ENCODE results near the gene MRPS11.
"Not testable (repeated sequence)": the region's sequence is repeated elsewhere in the genome, so short reads cannot be mapped to it uniquely, and the experiment has no call there.

The MRPS11 gene

GRCh38 chr15:88491158-88491557 lies 23.6 kb downstream of the MRPS11 start:
- no peaks in the 10 kb centered on the region for H3K9me3 Mint-ChIP-seq
- H3K36me3 Mint-ChIP-seq (ENCODE audit: low read depth), result no peaks in the 10 kb centered on the region
- no peak overlapping the region for H3K4me3 Mint-ChIP-seq
- ATAC-seq (no peak), DNase-seq (no peak)
- no peaks in the 10 kb centered on the region for H3K27me3 Mint-ChIP-seq
- no peaks in the 10 kb centered on the region for H3K4me1 Mint-ChIP-seq
- no peak overlapping the region for H3K27ac Mint-ChIP-seq

- Mint-ChIP-seq H3K27ac (no peak overlapping the region), H3K4me1 (no peaks in the 10 kb centered on the region), H3K4me3 (no peak overlapping the region), H3K9me3 (no peaks in the 10 kb centered on the region), H3K27me3 (no peaks in the 10 kb centered on the region), H3K36me3 (ENCODE audit: low read depth) (no peaks in the 10 kb centered on the region)
- ATAC-seq (no peak), DNase-seq (no peak)
Measured at GRCh38 chr15:88493844-88494243, 26.3 kb downstream of the MRPS11 start.

GRCh38 chr15:88497109-88497765 lies 29.7 kb downstream of the MRPS11 start:
- Mint-ChIP-seq H3K4me3 (no peak overlapping the region), H3K27ac (no peak overlapping the region)

GRCh38 chr15:88498996-88499395 lies 31.5 kb downstream of the MRPS11 start:
- Mint-ChIP-seq H3K9me3 (no peaks in the 10 kb centered on the region), H3K27ac (no peak overlapping the region), H3K36me3 (ENCODE audit: low read depth) (no peaks in the 10 kb centered on the region), H3K27me3 (no peaks in the 10 kb centered on the region), H3K4me3 (no peak overlapping the region), H3K4me1 (no peaks in the 10 kb centered on the region)
- DNase-seq, result no peak
- no peak for ATAC-seq

More at GRCh38 chr15:88497109-88497765, 29.7 kb downstream of the MRPS11 start:
- Mint-ChIP-seq H3K4me1 (no peaks in the 10 kb centered on the region), H3K27me3 (no peaks in the 10 kb centered on the region), H3K9me3 (no peaks in the 10 kb centered on the region), H3K36me3 (ENCODE audit: low read depth) (no peaks in the 10 kb centered on the region)
- no peak for ATAC-seq
- DNase-seq, result no peak

DNA sequence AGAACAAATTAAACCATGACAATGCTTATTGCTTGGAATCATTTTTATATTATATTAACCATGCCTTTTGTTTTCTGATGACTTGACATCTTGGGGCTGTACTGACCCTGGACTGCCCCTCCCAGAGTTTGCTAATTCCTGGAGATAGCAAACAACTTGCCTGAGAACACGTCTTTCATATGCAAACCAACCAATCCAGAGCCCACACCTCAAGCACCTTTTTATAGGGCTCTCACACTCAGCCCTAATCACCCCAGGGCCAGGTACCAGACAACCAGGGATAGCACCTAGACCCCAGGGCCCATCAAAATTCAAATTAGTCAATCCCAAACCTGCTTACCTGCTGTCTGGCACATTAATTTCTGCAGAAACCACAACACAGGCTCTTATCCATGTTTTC lies 36.9 kb downstream of the MRPS11 start:
- H3K4me3 Mint-ChIP-seq, result no peak overlapping the region
- no peaks in the 10 kb centered on the region for H3K9me3 Mint-ChIP-seq
- no peaks in the 10 kb centered on the region for H3K4me1 Mint-ChIP-seq
- H3K27me3 Mint-ChIP-seq, result no peaks in the 10 kb centered on the region
- DNase-seq (no peak), ATAC-seq (no peak)
- H3K36me3 Mint-ChIP-seq (ENCODE audit: low read depth), result peaks cover 4% of the 10 kb centered on the region
- H3K27ac Mint-ChIP-seq, result no peak overlapping the region

- Mint-ChIP-seq H3K36me3 (ENCODE audit: low read depth) (peaks cover 9% of the 10 kb centered on the region), H3K27ac (no peak overlapping the region), H3K4me1 (peaks cover 6% of the 10 kb centered on the region), H3K4me3 (no peak overlapping the region), H3K9me3 (no peaks in the 10 kb centered on the region), H3K27me3 (no peaks in the 10 kb centered on the region)
- DNase-seq (no peak), ATAC-seq (no peak)
Measured at GRCh38 chr15:88505721-88506120, 38.2 kb downstream of the MRPS11 start.

GRCh38 chr15:88506628-88507027 lies 39.1 kb downstream of the MRPS11 start:
- no peak overlapping the region for H3K4me3 Mint-ChIP-seq
- DNase-seq (no peak), ATAC-seq (no peak)
- no peaks in the 10 kb centered on the region for H3K9me3 Mint-ChIP-seq
- no peaks in the 10 kb centered on the region for H3K27me3 Mint-ChIP-seq
- H3K27ac Mint-ChIP-seq, result no peak overlapping the region
- H3K4me1 Mint-ChIP-seq, result peaks cover 6% of the 10 kb centered on the region
- H3K36me3 Mint-ChIP-seq (ENCODE audit: low read depth), result peaks cover 16% of the 10 kb centered on the region

DNA sequence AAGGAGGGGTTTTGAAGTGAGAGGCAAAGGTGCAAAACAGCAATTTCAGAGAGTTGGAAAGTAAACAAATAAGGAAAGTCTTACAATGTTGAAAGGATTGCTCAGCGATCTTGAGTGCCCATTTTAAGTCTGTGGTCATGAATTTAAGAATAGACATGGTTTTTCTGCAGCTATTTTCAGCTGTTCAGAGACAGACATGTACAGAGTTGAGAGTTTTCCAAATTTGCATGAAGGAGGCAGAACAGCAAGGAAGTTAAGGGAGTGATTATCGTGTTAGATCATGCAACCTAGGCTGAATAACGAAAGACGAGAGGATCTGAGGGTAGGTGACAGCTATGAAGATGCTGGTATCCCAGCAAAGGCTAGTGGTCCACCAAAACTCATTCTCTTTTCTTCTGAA lies 41.8 kb downstream of the MRPS11 start:
- Mint-ChIP-seq H3K27me3 (no peaks in the 10 kb centered on the region), H3K36me3 (ENCODE audit: low read depth) (peaks cover 19% of the 10 kb centered on the region), H3K9me3 (no peaks in the 10 kb centered on the region), H3K4me3 (no peak overlapping the region), H3K4me1 (peaks cover 6% of the 10 kb centered on the region), H3K27ac (no peak overlapping the region)
- ATAC-seq (no peak), DNase-seq (no peak)

- DNase-seq, result no peak
- peaks cover 17% of the 10 kb centered on the region for H3K36me3 Mint-ChIP-seq (ENCODE audit: low read depth)
- H3K9me3 Mint-ChIP-seq, result no peaks in the 10 kb centered on the region
- no peaks in the 10 kb centered on the region for H3K27me3 Mint-ChIP-seq
- peak overlapping the region; percentile 49 for H3K27ac Mint-ChIP-seq
- peaks cover 6% of the 10 kb centered on the region for H3K4me1 Mint-ChIP-seq
- peak; percentile 77 for ATAC-seq
- H3K4me3 Mint-ChIP-seq, result no peak overlapping the region
Measured at GRCh38 chr15:88509964-88510363, 42.5 kb downstream of the MRPS11 start.

GRCh38 chr15:88511161-88511560 lies 43.7 kb downstream of the MRPS11 start:
- Mint-ChIP-seq H3K4me3 (no peak overlapping the region), H3K9me3 (no peaks in the 10 kb centered on the region), H3K27me3 (no peaks in the 10 kb centered on the region), H3K36me3 (ENCODE audit: low read depth) (peaks cover 17% of the 10 kb centered on the region), H3K4me1 (peaks cover 6% of the 10 kb centered on the region), H3K27ac (no peak overlapping the region)
- no peak for DNase-seq
- no peak for ATAC-seq

GRCh38 chr15:88512078-88512477 lies 44.6 kb downstream of the MRPS11 start:
- ATAC-seq, result no peak
- Mint-ChIP-seq H3K36me3 (ENCODE audit: low read depth) (peaks cover 17% of the 10 kb centered on the region), H3K4me1 (peaks cover 6% of the 10 kb centered on the region)

DNA sequence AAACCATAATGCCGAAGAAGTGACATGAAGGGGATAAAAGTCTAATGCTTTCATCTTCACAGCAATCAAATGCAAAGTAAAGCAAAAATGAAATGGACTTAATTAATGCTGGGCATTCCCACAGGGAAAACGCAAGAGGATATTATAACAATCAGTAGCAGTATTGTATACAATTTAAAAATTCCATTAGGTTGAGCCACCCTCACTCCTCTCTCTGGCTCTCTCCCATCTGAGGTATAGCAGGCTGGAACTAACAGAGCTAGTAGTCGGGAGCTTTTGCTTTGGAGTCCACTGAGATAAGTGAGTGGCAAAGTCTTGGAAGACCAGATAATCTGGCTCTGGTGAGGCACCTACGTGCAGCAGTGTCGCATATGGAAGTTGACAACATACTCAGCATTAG lies 45.1 kb downstream of the MRPS11 start:
- H3K36me3 Mint-ChIP-seq (ENCODE audit: low read depth), result peaks cover 17% of the 10 kb centered on the region
- DNase-seq (no peak), ATAC-seq (no peak)
- no peaks in the 10 kb centered on the region for H3K27me3 Mint-ChIP-seq
- H3K27ac Mint-ChIP-seq, result no peak overlapping the region
- H3K4me3 Mint-ChIP-seq, result no peak overlapping the region
- peaks cover 6% of the 10 kb centered on the region for H3K4me1 Mint-ChIP-seq
- H3K9me3 Mint-ChIP-seq, result no peaks in the 10 kb centered on the region

More at GRCh38 chr15:88512078-88512477, 44.6 kb downstream of the MRPS11 start:
- DNase-seq, result no peak
- no peaks in the 10 kb centered on the region for H3K27me3 Mint-ChIP-seq
- H3K4me3 Mint-ChIP-seq, result no peak overlapping the region
- H3K9me3 Mint-ChIP-seq, result no peaks in the 10 kb centered on the region
- H3K27ac Mint-ChIP-seq, result no peak overlapping the region

GRCh38 chr15:88513195-88513594 lies 45.7 kb downstream of the MRPS11 start:
- Mint-ChIP-seq H3K4me1 (peaks cover 6% of the 10 kb centered on the region), H3K27ac (no peak overlapping the region), H3K9me3 (no peaks in the 10 kb centered on the region), H3K4me3 (no peak overlapping the region), H3K36me3 (ENCODE audit: low read depth) (peaks cover 17% of the 10 kb centered on the region), H3K27me3 (no peaks in the 10 kb centered on the region)
- no peak for ATAC-seq
- no peak for DNase-seq

GRCh38 chr15:88518903-88519302 lies 51.4 kb downstream of the MRPS11 start:
- Mint-ChIP-seq H3K27me3 (no peaks in the 10 kb centered on the region), H3K36me3 (ENCODE audit: low read depth) (peaks cover 10% of the 10 kb centered on the region), H3K9me3 (no peaks in the 10 kb centered on the region), H3K27ac (no peak overlapping the region), H3K4me1 (no peaks in the 10 kb centered on the region), H3K4me3 (no peak overlapping the region)
- ATAC-seq, result no peak
- no peak for DNase-seq

DNA sequence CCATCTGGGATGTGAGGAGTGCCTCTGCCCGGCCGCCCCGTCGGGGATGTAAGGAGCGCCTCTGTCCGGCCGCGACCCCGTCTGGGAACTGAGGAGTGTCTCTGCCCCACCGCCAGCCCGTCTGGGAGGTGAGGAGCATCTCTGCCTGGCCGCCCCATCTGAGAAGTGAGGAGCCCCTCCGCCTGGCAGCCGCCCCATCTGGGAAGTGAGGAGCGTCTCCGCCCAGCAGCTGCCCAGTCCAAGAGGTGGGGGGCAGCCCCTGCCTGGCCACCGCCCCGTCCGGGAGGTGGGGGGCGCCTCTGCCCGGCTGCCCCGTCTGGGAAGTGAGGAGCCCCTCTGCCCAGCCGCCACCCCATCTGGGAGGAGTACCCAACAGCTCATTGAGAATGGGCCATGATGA lies 56.6 kb downstream of the MRPS11 start:
- peaks cover 25% of the 10 kb centered on the region for H3K36me3 Mint-ChIP-seq (ENCODE audit: low read depth)
- H3K27ac Mint-ChIP-seq, ATAC-seq, DNase-seq, H3K27me3 Mint-ChIP-seq, H3K9me3 Mint-ChIP-seq, H3K4me1 Mint-ChIP-seq, H3K4me3 Mint-ChIP-seq: not testable (repeated sequence)

DNA sequence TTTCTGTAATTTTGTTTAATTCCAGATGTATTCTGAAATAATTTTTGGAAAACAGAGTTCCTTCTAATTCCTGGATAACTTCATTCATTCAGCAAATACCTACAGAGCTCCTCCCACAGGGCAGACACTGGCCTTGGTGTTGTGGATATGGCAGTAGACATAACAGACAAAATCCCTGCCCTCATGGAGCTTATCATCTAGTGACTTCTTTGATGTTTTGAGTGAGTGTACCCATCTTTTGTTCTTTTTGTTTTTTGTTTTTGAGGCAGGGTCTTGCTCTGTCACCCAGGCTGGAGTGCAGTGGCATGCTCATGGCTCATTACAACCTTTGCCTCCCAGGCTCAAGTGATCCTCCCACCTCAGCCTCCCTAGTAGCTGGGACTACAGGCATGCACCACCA lies 57.9 kb downstream of the MRPS11 start:
- H3K27me3 Mint-ChIP-seq, result no peaks in the 10 kb centered on the region
- H3K27ac Mint-ChIP-seq, result no peak overlapping the region
- H3K36me3 Mint-ChIP-seq (ENCODE audit: low read depth), result peaks cover 37% of the 10 kb centered on the region
- H3K4me1 Mint-ChIP-seq, result no peaks in the 10 kb centered on the region
- DNase-seq (no peak), ATAC-seq (no peak)
- no peaks in the 10 kb centered on the region for H3K9me3 Mint-ChIP-seq
- H3K4me3 Mint-ChIP-seq, result no peak overlapping the region

All from activated naive CD8-positive, alpha-beta T cell treated with anti-CD3 and anti-CD28 coated beads, Interleukin-2, amount 50 U/mL, for 24 hours (primary cell).